IMR-90 (cell line): ENCODE measurements around the gene APOOL. TPM values are rescaled to one million over a fixed set of nuclear protein-coding genes. Genes with fewer than 3 reads are reported as not detected.

Experiments used
- ATAC-seq: fragments of 200-7000 bp; cut with Tn5 transposase; 2 replicates; pipeline ENCODE4 v1.9.1; 2020; ENCODE audit warnings: low read depth, mild to moderate bottlenecking, moderate library complexity
- BruUV-seq: library from RNA; stranded (reverse); fragments of 400-500 nt; replicated peaks from 2 replicates; lab custom pipeline; 2021; lab: Mats Ljungman, UMichigan
- CTCF ChIA-PET: fragments of 300-600 bp; formaldehyde crosslinking; extraction: SDS; loops from one replicate; lab custom pipeline; 2021; ENCODE audit warnings: antibody characterized with exemption; lab: Yijun Ruan, JAX
- POLR2A ChIA-PET: fragments of 300-600 bp; sonication (Branson Sonifier 250); formaldehyde crosslinking; loops from one replicate; lab custom pipeline; 2022; ENCODE audit warnings: antibody characterized with exemption; ENCODE audit not compliant: unreplicated experiment; lab: Charles Lee
- DNase-seq: peaks from one replicate; pipeline ENCODE4 v3.0.0; 2013
- H2AFZ ChIP-seq: replicated peaks from 2 replicates; pipeline ENCODE3; 2013; ENCODE audit warnings: low read length, mild to moderate bottlenecking; ENCODE audit not compliant: poor library complexity
- H2AK5ac ChIP-seq: 2 replicates; pipeline ENCODE4 v1.6.1; 2013; ENCODE audit warnings: low read depth, low read length, inconsistent platforms
- H2AK9ac ChIP-seq: replicated peaks from 2 replicates; pipeline ENCODE3; 2013; ENCODE audit warnings: mild to moderate bottlenecking, low read depth, low read length, moderate library complexity; ENCODE audit not compliant: poor library complexity
- H2BK120ac ChIP-seq: 2 replicates; pipeline ENCODE4 v1.6.1; 2013; ENCODE audit warnings: low read depth, low read length, inconsistent platforms
- H2BK15ac ChIP-seq: 3 replicates; pipeline ENCODE4 v1.6.1; 2013; ENCODE audit warnings: low read depth, low read length, inconsistent platforms
- H2BK20ac ChIP-seq: 2 replicates; pipeline ENCODE4 v1.6.1; 2013; ENCODE audit warnings: low read depth, mild to moderate bottlenecking, inconsistent platforms, low read length, moderate library complexity
- H2BK5ac ChIP-seq: 2 replicates; pipeline ENCODE4 v1.6.1; 2013; ENCODE audit warnings: mild to moderate bottlenecking, low read depth, low read length, inconsistent platforms; ENCODE audit not compliant: poor library complexity, severe bottlenecking
- H3K14ac ChIP-seq: replicated peaks from 2 replicates; pipeline ENCODE4 v1.6.1; 2013; ENCODE audit warnings: low read depth, low read length, inconsistent platforms
- H3K18ac ChIP-seq: 2 replicates; pipeline ENCODE4 v1.6.1; 2013; ENCODE audit warnings: low read depth, low read length, control low read depth
- H3K23ac ChIP-seq: 2 replicates; pipeline ENCODE4 v1.6.1; 2013; ENCODE audit warnings: low read depth, low read length, inconsistent platforms
- H3K27ac ChIP-seq: 2 replicates; pipeline ENCODE4 v1.5.1; 2013; ENCODE audit warnings: mild to moderate bottlenecking, control low read depth, low read length; ENCODE audit not compliant: insufficient read depth
- H3K27me3 ChIP-seq: 2 replicates; pipeline ENCODE4 v1.6.1; 2013; ENCODE audit warnings: low read length; ENCODE audit not compliant: control insufficient read depth, insufficient read depth
- H3K36me3 ChIP-seq: 2 replicates; pipeline ENCODE4 v1.6.1; 2013; ENCODE audit warnings: low read length, mixed read lengths; ENCODE audit not compliant: control insufficient read depth, insufficient read depth
- H3K4ac ChIP-seq: 2 replicates; pipeline ENCODE4 v1.6.1; 2013; ENCODE audit warnings: low read depth, low read length, inconsistent platforms
- H3K4me1 ChIP-seq: 2 replicates; pipeline ENCODE4 v1.6.1; 2013; ENCODE audit warnings: low read length, mixed read lengths; ENCODE audit not compliant: control insufficient read depth, insufficient read depth
- H3K4me2 ChIP-seq: 2 replicates; pipeline ENCODE4 v1.6.1; 2013; ENCODE audit warnings: low read depth, mild to moderate bottlenecking, control low read depth, low read length, moderate library complexity
- H3K4me3 ChIP-seq: 2 replicates; pipeline ENCODE4 v1.5.1; 2013; ENCODE audit warnings: low read depth, mild to moderate bottlenecking, control low read depth, low read length, moderate library complexity; ENCODE audit not compliant: insufficient read depth
- H3K56ac ChIP-seq: 2 replicates; pipeline ENCODE4 v1.6.1; 2013; ENCODE audit warnings: low read length, inconsistent platforms; ENCODE audit not compliant: insufficient read depth; ENCODE audit errors: extremely low read depth
- H3K79me1 ChIP-seq, 2 experiments: 2 replicates each; pipeline ENCODE4 v1.6.1; 2013; ENCODE audit warnings: low read length in 2 of 2, inconsistent platforms in 1 of 2, low read depth in 1 of 2
- H3K9ac ChIP-seq: 2 replicates; pipeline ENCODE4 v1.6.1; 2013; ENCODE audit warnings: low read depth, low read length, control low read depth
- H3K9me1 ChIP-seq: 2 replicates; pipeline ENCODE4 v1.6.1; 2013; ENCODE audit warnings: low read length, inconsistent platforms; ENCODE audit not compliant: insufficient read depth
- H3K9me3 ChIP-seq: 2 replicates; pipeline ENCODE4 v1.6.1; 2013; ENCODE audit warnings: low read length; ENCODE audit not compliant: control insufficient read depth, insufficient read depth
- H4K20me1 ChIP-seq: 2 replicates; pipeline ENCODE4 v1.6.1; 2013; ENCODE audit warnings: low read length, inconsistent platforms; ENCODE audit not compliant: insufficient read depth
- H4K5ac ChIP-seq: 2 replicates; pipeline ENCODE4 v1.6.1; 2013; ENCODE audit warnings: mild to moderate bottlenecking, low read depth, low read length, control low read depth
- H4K8ac ChIP-seq, 2 experiments: 2 replicates each; pipeline ENCODE4 v1.6.1; 2013; ENCODE audit warnings: low read depth in 2 of 2, low read length in 2 of 2, control low read depth in 1 of 2, inconsistent platforms in 1 of 2
- H4K91ac ChIP-seq: 2 replicates; pipeline ENCODE4 v1.6.1; 2013; ENCODE audit warnings: low read depth, low read length, inconsistent platforms; ENCODE audit not compliant: insufficient read depth
- CEBPB ChIP-seq: IDR thresholded peaks from 2 replicates; pipeline ENCODE4 v1.6.1; 2012; ENCODE audit warnings: low read depth, low read length, improper control_type of control experiment
- CTCF ChIP-seq: conservative IDR thresholded peaks from 2 replicates; pipeline ENCODE4 v1.5.1; 2012; ENCODE audit warnings: mild to moderate bottlenecking, low read depth, low read length, improper control_type of control experiment
- FOS ChIP-seq: fragments of 150-350 bp; IDR thresholded peaks from 2 replicates; pipeline ENCODE4 v1.6.1; 2016; ENCODE audit warnings: low read depth, low read length
- MAZ ChIP-seq: IDR thresholded peaks from 2 replicates; pipeline ENCODE4 v1.6.1; 2012; ENCODE audit warnings: low read depth, mild to moderate bottlenecking, low read length, improper control_type of control experiment, moderate library complexity, borderline replicate concordance
- RCOR1 ChIP-seq: IDR thresholded peaks from 2 replicates; pipeline ENCODE4 v1.6.1; 2012; ENCODE audit warnings: mild to moderate bottlenecking, low read length, improper control_type of control experiment; ENCODE audit not compliant: insufficient replicate concordance
- RFX5 ChIP-seq: IDR thresholded peaks from 2 replicates; pipeline ENCODE4 v1.8.0; 2012; ENCODE audit warnings: low read depth, mild to moderate bottlenecking, low read length, moderate library complexity
- SMC3 ChIP-seq: fragments of 150-350 bp; IDR thresholded peaks from 2 replicates; pipeline ENCODE4 v1.6.1; 2016; ENCODE audit warnings: low read depth, mild to moderate bottlenecking, antibody characterized with exemption, low read length, moderate library complexity
- USF2 ChIP-seq: fragments of 150-350 bp; IDR thresholded peaks from 2 replicates; pipeline ENCODE4 v1.6.1; 2017; ENCODE audit warnings: mild to moderate bottlenecking, antibody characterized with exemption, low read length, low read depth
- WGBS, 2 experiments: methylation state at CpG; one replicate each; pipeline versions ENCODE4 v1.1.5 to v1.1.7; 2013; ENCODE audit warnings: missing lambda C conversion rate in 2 of 2; ENCODE audit not compliant: insufficient read length in 1 of 2; ENCODE audit errors: extremely low coverage in 2 of 2; 5-methylcytosine and 5-hydroxymethylcytosine counted together
- dilution Hi-C: fragments of 300-500 bp; cut with HindIII; formaldehyde crosslinking; loops from one replicate; pipeline ENCODE4 v1.14.3; 2018; ENCODE audit warnings: low sequenced_read_pairs; ENCODE audit not compliant: unreplicated experiment
- in situ Hi-C: fragments of 300-500 bp; cut with MboI; formaldehyde crosslinking; loops from 3 replicates; pipeline ENCODE4 v1.14.3; 2019; ENCODE audit warnings: low sequenced_read_pairs, inconsistent platforms, mixed read lengths
- intact Hi-C: fragments of 100-400 bp; cut with micrococcal nuclease; formaldehyde crosslinking; loops from 2 replicates; pipeline ENCODE4 v1.10.0; 2022
- polyA plus RNA-seq, 3 experiments: library from polyadenylated mRNA; depleted of rRNA; stranded (reverse); fragments of >200 nt; gene quantifications; 2 replicates each; pipeline ENCODE4 v1.2.3, GENCODE V29; 2012; ENCODE audit warnings: low replicate concordance in 1 of 3
- total RNA-seq: library from RNA; depleted of rRNA; stranded (reverse); fragments of >200 nt; gene quantifications from 2 replicates; pipeline ENCODE4 v1.2.3, GENCODE V29; 2012

Gene APOOL
- total and polyA plus RNA-seq, 2 of the 4 experiments (the other 2 are of a cell fraction), result 4.6 to 9.7 TPM

DNA sequence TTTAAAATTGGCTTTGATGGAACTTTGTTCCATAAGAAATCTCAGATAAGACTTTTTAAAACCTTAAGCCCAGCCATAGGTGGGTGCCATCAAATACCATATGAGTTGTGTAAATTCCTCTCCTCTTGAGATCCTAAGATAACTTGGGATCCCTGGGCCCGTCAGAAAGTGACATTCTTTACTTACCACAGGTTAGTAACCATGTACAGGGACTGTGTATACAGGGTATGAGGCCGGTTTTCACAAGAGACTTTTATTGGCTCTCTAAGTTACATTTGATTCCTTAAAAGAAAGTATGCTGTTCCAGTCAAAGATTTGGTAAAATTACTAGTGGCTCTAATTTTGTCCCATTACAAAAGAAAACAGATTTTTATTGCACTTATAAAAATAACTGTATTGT lies 110.1 kb downstream of the APOOL start:
- POLR2A ChIA-PET, result no interaction called here
- in situ Hi-C loops, result loop anchor here (10.0 kb wide), 1 partner anchor 431 kb away; no protein-coding TSS in a partner anchor

More for the DNA sequence above, 110.1 kb downstream of the APOOL start:
- Histone ChIP-seq H3K56ac (no peak overlapping the region), H3K18ac (no peak overlapping the region), H3K23ac (no peak overlapping the region), H3K36me3 (no peaks in the 10 kb centered on the region), H2AFZ (no peak overlapping the region), H3K9me1 (no peaks in the 10 kb centered on the region; the same call in 1 of the 2 replicates), H3K27ac (no peak overlapping the region), H4K91ac (no peak overlapping the region), H4K20me1 (no peaks in the 10 kb centered on the region), H3K4me1 (no peaks in the 10 kb centered on the region), H3K27me3 (no peaks in the 10 kb centered on the region), H2AK9ac (no peak overlapping the region), H3K9ac (no peak overlapping the region), H2BK20ac (no peak overlapping the region), H2BK5ac (no peak overlapping the region), H3K4me2 (no peak overlapping the region), H4K8ac (no peak overlapping the region), H4K5ac (no peak overlapping the region), H3K14ac (no peak overlapping the region), H2AK5ac (no peak overlapping the region), H3K4ac (no peak overlapping the region), H3K9me3 (no peaks in the 10 kb centered on the region), H2BK15ac (no peak overlapping the region), H3K79me1 (no peaks in the 10 kb centered on the region), H2BK120ac (no peak overlapping the region), H3K4me3 (no peak overlapping the region)
- no peak for DNase-seq
- dilution Hi-C loops (loop anchor here (25.0 kb wide), 1 partner anchor 424 kb away; no protein-coding TSS in a partner anchor), intact Hi-C loops (no loop called here)
- BruUV-seq, result no TSS peak
- WGBS, 2 experiments, result no CpG with 5 or more reads among the region's 2 CpGs
- TF ChIP-seq CTCF (no peak), RCOR1 (no peak), FOS (no peak), SMC3 (no peak), RFX5 (no peak), USF2 (no peak), CEBPB (no peak), MAZ (no peak)
- CTCF ChIA-PET, result no interaction called here
- no peak for ATAC-seq
